ENCODE measurements around the gene CNNM3. TPM values are rescaled to one million over a fixed set of nuclear protein-coding genes. Genes with fewer than 3 reads are reported as not detected.
A peak's percentile ranks its signal among the peaks of the same experiment; 100 is the strongest.
"Not testable (repeated sequence)": the region's sequence is repeated elsewhere in the genome, so short reads cannot be mapped to it uniquely, and the experiment has no call there.

The CNNM3 gene
- 5.5 and 8.7 TPM in 2 replicates for total RNA-seq
- polyA plus RNA-seq (2012) = 15.1 TPM

GRCh38 chr2:96816127-96816835 is at the start of gene CNNM3:
Gene CNNM3 (plus strand): TSS chr2:96816268. CDS start chr2:96816278, 10 bp downstream.
- peak; percentile 94 for DNase-seq (ENCODE audit: low read depth)

- no peak for DNase-seq (ENCODE audit: low read depth)
These were observed 48.8 kb upstream of the CNNM3 start for GRCh38 chr2:96767135-96767871.

GRCh38 chr2:96768083-96768561 is 47.9 kb upstream of the CNNM3 start:
- DNase-seq (ENCODE audit: low read depth) = no peak

- DNase-seq (ENCODE audit: low read depth) = peak; percentile 95
These were observed 46.3 kb upstream of the CNNM3 start for GRCh38 chr2:96769814-96770213.

- DNase-seq (ENCODE audit: low read depth) = peak; percentile 32
These were observed 45.4 kb upstream of the CNNM3 start for GRCh38 chr2:96770442-96771202.

GRCh38 chr2:96771796-96772618 is 44.1 kb upstream of the CNNM3 start:
- no peak for DNase-seq (ENCODE audit: low read depth)

- DNase-seq (ENCODE audit: low read depth) = peak; percentile 50
These were observed 43.0 kb upstream of the CNNM3 start for GRCh38 chr2:96772903-96773671.

- no peak for DNase-seq (ENCODE audit: low read depth)
These were observed 42.1 kb upstream of the CNNM3 start for GRCh38 chr2:96773922-96774321.

- no peak for DNase-seq (ENCODE audit: low read depth)
These were observed 40.9 kb upstream of the CNNM3 start for GRCh38 chr2:96775160-96775559.

- no peak for DNase-seq (ENCODE audit: low read depth)
These were observed 32.7 kb upstream of the CNNM3 start for GRCh38 chr2:96783388-96783787.

- DNase-seq (ENCODE audit: low read depth) = no peak
These were observed 28.7 kb upstream of the CNNM3 start for GRCh38 chr2:96787411-96787810.

- peak; percentile 96 for DNase-seq (ENCODE audit: low read depth)
These were observed 27.4 kb upstream of the CNNM3 start for GRCh38 chr2:96788442-96789244.

- peak; percentile 65 for DNase-seq (ENCODE audit: low read depth)
These were observed 26.8 kb upstream of the CNNM3 start for GRCh38 chr2:96789245-96789617.

- DNase-seq (ENCODE audit: low read depth) = no peak
These were observed 23.0 kb upstream of the CNNM3 start for GRCh38 chr2:96792772-96793749.

- DNase-seq (ENCODE audit: low read depth) = no peak
These were observed 21.0 kb upstream of the CNNM3 start for GRCh38 chr2:96795076-96795475.

GRCh38 chr2:96796497-96796896 is 19.6 kb upstream of the CNNM3 start:
- DNase-seq (ENCODE audit: low read depth) = not testable (repeated sequence)

- DNase-seq (ENCODE audit: low read depth) = no peak
These were observed 18.9 kb upstream of the CNNM3 start for GRCh38 chr2:96797066-96797625.

Measured in myocyte (in vitro differentiated cells).